WERI-Rb-1 (cell line): ENCODE results near the gene GPR55.

Experiments used
- DNase-seq: peaks from one replicate; pipeline ENCODE4 v3.0.0-alpha.2; 2020
- H3K27ac ChIP-seq: fragments of 250-450 bp; sonication (Bioruptor Pico); 2 replicates; pipeline ENCODE4 v1.5.1; 2020; ENCODE audit warnings: mild to moderate bottlenecking, moderate library complexity
- H3K27me3 ChIP-seq: fragments of 250-450 bp; sonication (Bioruptor Pico); 2 replicates; pipeline ENCODE4 v1.5.1; 2021; ENCODE audit warnings: mild to moderate bottlenecking, low read depth, moderate library complexity; ENCODE audit not compliant: insufficient read depth, severe bottlenecking
- H3K36me3 ChIP-seq: fragments of 250-450 bp; sonication (Bioruptor Pico); 2 replicates; pipeline ENCODE4 v1.5.1; 2020; ENCODE audit warnings: mild to moderate bottlenecking, moderate library complexity
- H3K4me3 ChIP-seq: 2 replicates; pipeline ENCODE4 v1.5.1; 2011; ENCODE audit warnings: low read depth, mild to moderate bottlenecking, control low read depth, low read length
- H3K9me3 ChIP-seq: fragments of 250-450 bp; sonication (Bioruptor Pico); 2 replicates; pipeline ENCODE4 v1.5.1; 2021; ENCODE audit warnings: mild to moderate bottlenecking, moderate library complexity; ENCODE audit not compliant: severe bottlenecking
- CTCF ChIP-seq: IDR thresholded peaks from 2 replicates; pipeline ENCODE4 v1.5.1; 2011; ENCODE audit warnings: low read depth, mild to moderate bottlenecking, control low read depth, inconsistent platforms, low read length

GPR55 gene

GRCh38 chr2:230873661-230874401, 51.2 kb downstream of the GPR55 start:
- Histone ChIP-seq H3K27me3 (no peaks in the 10 kb centered on the region), H3K9me3 (no peaks in the 10 kb centered on the region), H3K27ac (no peak overlapping the region), H3K4me3 (no peak overlapping the region), H3K36me3 (peaks cover 67% of the 10 kb centered on the region)
- no peak for DNase-seq
- TF ChIP-seq CTCF, result no peak

GRCh38 chr2:230872968-230873660, 51.9 kb downstream of the GPR55 start:
- no peak for DNase-seq
- no peaks in the 10 kb centered on the region for H3K27me3 ChIP-seq
- H3K36me3 ChIP-seq, result peaks cover 68% of the 10 kb centered on the region
- H3K27ac ChIP-seq, result no peak overlapping the region
- no peak for TF ChIP-seq CTCF
- no peak overlapping the region for H3K4me3 ChIP-seq
- no peaks in the 10 kb centered on the region for H3K9me3 ChIP-seq

- no peak for TF ChIP-seq CTCF
- H3K9me3 ChIP-seq, result no peaks in the 10 kb centered on the region
- no peak overlapping the region for H3K4me3 ChIP-seq
- peaks cover 61% of the 10 kb centered on the region for H3K36me3 ChIP-seq
- no peaks in the 10 kb centered on the region for H3K27me3 ChIP-seq
- DNase-seq, result no peak
- H3K27ac ChIP-seq, result peak overlapping the region; percentile 92
Observed at GRCh38 chr2:230872151-230872967, 52.7 kb downstream of the GPR55 start.

GRCh38 chr2:230871361-230872150, 53.5 kb downstream of the GPR55 start:
- no peak overlapping the region for H3K4me3 ChIP-seq
- H3K27ac ChIP-seq, result peak overlapping the region; percentile 92
- TF ChIP-seq CTCF, result no peak

GRCh38 chr2:230870544-230871360, 54.3 kb downstream of the GPR55 start:
- peak; percentile 93 for DNase-seq
- no peaks in the 10 kb centered on the region for H3K9me3 ChIP-seq
- peak overlapping the region; percentile 33 for H3K4me3 ChIP-seq
- no peaks in the 10 kb centered on the region for H3K27me3 ChIP-seq
- peaks cover 45% of the 10 kb centered on the region for H3K36me3 ChIP-seq
- TF ChIP-seq CTCF, result no peak
- peak overlapping the region; percentile 92 for H3K27ac ChIP-seq

More at GRCh38 chr2:230871361-230872150, 53.5 kb downstream of the GPR55 start:
- H3K36me3 ChIP-seq, result peaks cover 53% of the 10 kb centered on the region
- no peaks in the 10 kb centered on the region for H3K9me3 ChIP-seq
- H3K27me3 ChIP-seq, result no peaks in the 10 kb centered on the region
- no peak for DNase-seq
